Amniotic epithelial cell (primary cell): ENCODE data around the gene CADM1.
A peak's percentile ranks its signal among the peaks of the same experiment; 100 is the strongest.

Experiments
- DNase-seq: peaks from one replicate; pipeline ENCODE4 v3.0.0-alpha.2; 2010; ENCODE audit warnings: low read depth

The CADM1 gene

GRCh38 chr11:115444542-115444941 is 59.7 kb downstream of the CADM1 start:
- DNase-seq: no peak

GRCh38 chr11:115439969-115440540 is 64.2 kb downstream of the CADM1 start:
- no peak for DNase-seq

DNA sequence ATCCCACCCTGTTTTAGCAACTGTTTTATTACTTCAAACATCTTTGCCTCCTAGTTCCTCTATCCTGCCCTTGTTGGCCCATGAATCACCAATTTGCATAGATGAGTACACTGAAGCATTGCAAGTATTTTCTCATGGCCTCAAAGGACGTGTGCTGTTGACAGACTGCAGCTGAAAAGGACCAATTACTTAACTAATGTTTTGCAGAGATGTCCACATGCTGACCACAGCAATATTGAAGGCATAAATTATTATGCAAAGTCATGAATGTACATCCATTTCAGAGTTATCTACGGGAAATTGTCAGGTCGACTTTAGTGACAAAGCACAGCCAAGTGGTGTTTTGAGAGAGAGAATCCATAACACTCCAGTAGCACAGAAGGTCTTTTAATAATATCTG is 64.8 kb downstream of the CADM1 start:
- DNase-seq: peak; percentile 68

- DNase-seq: no peak
Observed at GRCh38 chr11:115437902-115438575, 66.2 kb downstream of the CADM1 start.

GRCh38 chr11:115430345-115430744 is 73.9 kb downstream of the CADM1 start:
- DNase-seq: no peak

DNA sequence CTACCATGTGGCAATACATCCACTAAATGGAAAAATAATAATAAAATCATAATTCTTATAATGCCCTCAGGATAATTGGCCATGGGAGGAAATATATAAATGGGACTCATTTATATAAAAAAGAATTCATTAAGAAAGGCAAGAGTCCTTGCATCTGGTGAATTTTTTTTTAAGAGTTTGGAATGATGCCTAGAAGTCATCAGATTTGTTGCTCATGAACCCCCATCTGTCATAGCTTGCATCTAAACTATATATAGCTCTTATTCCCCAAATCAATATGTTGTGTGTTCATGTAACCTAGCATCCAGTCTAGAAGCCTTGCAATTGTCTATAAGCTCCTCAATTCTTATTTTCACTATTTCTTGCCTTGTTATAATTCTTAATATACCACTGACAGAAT is 75.9 kb downstream of the CADM1 start:
- no peak for DNase-seq

GRCh38 chr11:115425816-115426215 is 78.4 kb downstream of the CADM1 start:
- DNase-seq: no peak

DNA sequence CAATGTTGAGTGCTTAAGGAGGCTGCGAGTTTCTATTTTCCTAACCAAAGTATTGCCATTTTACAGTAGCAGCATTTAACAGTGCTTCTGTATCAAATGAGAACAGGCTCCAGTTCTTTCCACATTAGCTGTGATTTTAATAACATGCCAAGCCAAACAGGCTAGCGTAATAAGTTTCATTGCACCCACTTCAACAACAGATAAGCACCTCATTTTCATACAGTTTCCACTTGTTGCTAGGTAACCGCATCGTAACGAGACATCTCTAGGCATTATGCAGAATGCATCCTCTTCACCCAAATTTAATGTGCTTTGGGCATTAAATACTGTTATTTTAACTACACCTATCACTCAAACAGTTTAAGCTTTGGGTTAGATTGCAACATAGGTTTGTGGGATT is 79.0 kb downstream of the CADM1 start:
- DNase-seq: no peak

- DNase-seq: peak; percentile 45
Observed at GRCh38 chr11:115423728-115424459, 80.3 kb downstream of the CADM1 start.

DNA sequence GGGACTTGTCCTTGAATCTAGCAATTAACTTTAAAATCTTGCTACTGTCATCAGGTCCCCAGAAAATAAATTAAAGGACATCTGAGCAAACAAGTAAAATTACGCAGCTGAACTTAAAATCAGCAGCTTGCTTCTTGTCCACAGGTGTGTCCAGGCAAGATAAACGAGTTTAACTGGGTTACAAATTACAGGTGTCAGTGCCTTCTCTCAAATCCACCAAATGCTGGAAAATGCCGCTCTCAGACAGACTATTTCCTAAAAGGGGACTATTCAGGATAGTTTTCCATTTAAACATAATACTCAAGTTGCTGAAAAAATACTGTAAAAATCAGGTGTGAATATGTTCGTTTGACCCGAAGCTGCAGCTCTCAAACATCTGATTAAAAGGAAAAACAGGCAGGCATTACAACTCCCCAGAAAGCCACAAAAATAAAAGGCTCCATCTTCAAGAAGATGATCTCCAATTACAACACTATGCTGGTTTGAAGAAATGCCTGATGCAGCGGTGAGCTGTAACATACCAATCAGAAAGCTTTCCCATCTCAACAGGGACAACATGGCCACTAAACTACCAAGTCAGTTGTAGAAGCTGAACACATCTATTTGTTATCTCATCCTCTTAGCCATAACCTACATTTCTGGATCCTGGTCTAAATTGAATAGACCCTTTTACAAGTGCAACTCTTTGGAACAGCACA is 82.1 kb downstream of the CADM1 start:
- DNase-seq: no peak

DNA sequence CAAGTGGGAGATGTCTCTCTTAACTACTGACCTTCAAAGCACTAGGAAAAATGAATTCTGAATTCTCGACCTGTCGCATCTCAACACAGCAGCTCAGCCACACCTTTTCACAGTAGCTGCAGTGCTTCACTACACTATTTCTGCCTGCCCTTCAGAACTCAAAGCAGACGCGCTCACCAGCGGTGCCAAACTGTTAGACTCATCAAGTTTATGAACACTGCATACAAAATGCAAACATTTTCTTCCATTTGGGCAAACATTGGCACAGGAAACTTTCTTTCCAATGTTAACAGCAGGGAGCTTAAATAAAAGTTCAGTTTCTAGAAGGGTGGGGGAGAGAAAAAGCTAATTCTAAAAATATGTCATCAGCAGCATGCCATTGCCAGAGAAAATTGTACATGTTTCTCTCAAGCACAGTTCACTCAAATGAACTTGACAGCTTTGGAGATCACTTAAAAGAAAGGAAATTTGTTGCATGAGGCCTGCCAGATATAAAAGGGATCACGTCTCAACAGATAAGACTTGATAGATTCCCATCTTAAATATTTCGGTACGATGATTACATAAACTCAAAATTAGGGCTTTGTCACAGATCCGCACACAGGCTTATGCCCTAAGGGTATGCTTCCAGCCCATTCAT is 82.7 kb downstream of the CADM1 start:
- DNase-seq: no peak

DNA sequence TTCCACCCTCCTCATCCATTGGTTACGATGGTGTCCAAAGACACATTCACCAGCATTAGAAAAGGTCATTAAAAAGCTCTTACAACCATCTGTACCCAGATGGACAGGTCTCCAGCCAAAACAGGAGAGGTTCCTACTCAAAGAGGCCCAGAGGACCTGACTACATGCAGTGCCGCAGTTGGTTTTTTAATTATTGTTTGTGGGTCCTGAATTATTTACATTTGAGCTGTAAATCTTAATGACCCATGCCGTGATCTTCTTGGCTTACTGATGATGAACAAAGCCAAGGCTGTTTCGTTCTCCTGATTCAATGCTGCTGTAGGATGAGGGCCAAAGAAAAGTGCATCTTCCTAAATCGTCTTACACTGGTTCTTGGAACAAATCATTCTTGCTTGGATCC is 83.7 kb downstream of the CADM1 start:
- no peak for DNase-seq

- DNase-seq: no peak
Observed at GRCh38 chr11:115418626-115419025, 85.6 kb downstream of the CADM1 start.

DNA sequence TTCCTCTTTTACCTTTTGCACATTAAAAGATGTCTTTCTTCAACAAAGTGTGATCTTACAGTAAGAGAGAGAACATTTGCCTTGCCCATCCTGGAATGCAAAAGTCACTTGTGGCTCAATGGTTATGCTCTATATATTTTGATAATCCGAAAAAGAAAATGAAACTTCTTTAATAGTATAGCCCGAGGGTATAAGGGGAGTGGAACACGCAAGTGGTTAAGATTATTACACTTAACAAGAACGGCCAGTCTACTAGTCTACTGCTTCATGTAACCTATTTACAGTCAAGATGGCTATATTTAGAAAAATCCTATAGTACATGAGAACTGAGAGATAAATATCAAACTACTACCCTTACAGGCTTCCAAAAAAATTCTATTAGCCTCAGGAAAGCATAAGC is 86.1 kb downstream of the CADM1 start:
- no peak for DNase-seq

- DNase-seq: no peak
Observed at GRCh38 chr11:115411120-115411519, 93.1 kb downstream of the CADM1 start.

DNA sequence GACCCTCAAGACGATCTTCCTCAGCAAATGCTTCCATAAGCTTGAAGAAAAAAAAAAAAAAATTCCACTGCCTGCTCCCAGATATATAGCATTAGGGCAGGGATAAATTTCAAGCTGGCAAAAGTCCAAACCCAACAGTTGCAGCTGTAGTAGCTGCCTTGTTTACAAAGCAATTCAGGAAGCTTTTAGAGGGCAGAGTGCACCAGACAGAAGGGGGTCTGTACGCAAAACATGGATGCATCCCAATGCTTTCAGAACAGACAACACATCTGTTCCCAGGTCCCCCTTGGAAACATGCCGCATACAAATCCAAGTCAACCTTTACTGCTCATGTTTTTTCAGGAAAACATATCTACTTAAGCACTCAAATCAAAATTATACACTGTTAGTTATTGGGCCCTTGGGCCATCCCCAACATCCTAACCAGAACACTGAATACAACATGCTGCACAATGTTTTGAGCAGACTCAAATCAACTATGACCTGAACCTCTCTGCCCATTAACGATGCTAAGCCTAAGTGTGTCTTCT is 94.5 kb downstream of the CADM1 start:
- peak; percentile 15 for DNase-seq

DNA sequence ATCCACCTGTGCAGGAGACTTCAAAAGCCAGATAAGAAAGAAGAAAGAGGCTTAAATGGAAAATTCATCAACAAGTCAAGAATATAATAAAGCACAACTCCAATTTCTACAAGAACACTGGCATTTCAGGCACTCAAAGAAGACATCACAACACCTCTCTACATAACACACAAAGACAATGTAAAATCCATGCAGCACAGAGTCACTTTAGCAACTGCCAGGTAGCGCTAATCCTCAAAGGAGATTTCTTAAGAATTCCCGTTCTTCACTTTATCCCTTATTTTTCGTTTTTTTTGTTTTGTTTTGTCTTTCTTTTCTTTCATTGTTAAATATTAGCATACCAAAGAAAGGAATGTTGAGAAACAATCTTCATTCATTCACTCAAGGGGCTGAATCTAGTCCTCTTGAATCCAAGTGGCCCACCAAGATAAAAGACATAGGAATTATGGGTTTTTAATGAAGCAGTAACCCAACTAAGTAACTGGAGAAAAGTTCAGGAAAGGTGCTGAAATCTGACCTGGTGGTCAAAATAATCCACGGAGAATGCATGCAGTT is 95.0 kb downstream of the CADM1 start:
- no peak for DNase-seq

- no peak for DNase-seq
Observed at GRCh38 chr11:115408036-115408921, 95.9 kb downstream of the CADM1 start.

DNA sequence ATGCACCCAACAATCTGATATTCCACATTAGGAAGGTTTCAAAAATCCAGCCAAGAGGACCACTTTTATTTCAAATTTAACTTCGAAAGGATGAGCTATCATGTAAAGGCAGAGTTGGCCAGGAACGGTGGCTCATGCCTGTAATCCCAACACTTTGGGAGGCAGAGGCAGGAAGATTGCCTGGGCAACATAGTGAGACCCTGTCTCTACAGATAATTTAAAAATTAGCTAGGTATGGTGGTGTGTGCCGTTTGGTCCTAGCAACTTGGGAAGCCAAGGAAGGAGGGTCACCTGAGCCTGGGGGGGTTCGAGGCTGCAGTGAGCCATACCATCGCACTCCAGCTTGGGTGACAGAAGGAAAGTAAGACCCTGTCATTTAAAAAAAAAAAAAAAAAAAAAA is 96.7 kb downstream of the CADM1 start:
- no peak for DNase-seq

DNA sequence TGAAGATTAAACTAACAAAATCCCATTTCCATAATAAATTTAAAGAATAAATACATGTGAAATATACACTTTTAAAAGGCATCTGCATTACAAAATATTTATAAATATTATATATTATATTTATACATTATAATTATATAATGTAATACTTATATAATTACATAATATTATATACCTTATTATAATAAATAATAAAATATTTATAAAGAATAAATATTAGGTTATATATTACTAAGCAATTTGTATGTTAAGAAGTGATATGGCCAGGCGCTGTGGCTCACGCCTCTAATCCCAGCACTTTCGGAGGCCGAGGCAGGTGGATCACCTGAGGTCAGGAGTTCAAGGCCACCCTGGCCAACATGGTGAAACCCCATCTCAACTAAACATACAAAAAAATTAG is 97.8 kb downstream of the CADM1 start:
- no peak for DNase-seq
